GM18519 (cell line): ENCODE measurements around the gene TFF3.

Experiments used
- ATAC-seq: cut with Tn5 transposase; IDR thresholded peaks from one replicate; pipeline ENCODE4 v1.9.1; 2021; ENCODE audit warnings: mild to moderate bottlenecking, moderate library complexity; ENCODE audit not compliant: unreplicated experiment, low FRiP score

Gene TFF3

DNA sequence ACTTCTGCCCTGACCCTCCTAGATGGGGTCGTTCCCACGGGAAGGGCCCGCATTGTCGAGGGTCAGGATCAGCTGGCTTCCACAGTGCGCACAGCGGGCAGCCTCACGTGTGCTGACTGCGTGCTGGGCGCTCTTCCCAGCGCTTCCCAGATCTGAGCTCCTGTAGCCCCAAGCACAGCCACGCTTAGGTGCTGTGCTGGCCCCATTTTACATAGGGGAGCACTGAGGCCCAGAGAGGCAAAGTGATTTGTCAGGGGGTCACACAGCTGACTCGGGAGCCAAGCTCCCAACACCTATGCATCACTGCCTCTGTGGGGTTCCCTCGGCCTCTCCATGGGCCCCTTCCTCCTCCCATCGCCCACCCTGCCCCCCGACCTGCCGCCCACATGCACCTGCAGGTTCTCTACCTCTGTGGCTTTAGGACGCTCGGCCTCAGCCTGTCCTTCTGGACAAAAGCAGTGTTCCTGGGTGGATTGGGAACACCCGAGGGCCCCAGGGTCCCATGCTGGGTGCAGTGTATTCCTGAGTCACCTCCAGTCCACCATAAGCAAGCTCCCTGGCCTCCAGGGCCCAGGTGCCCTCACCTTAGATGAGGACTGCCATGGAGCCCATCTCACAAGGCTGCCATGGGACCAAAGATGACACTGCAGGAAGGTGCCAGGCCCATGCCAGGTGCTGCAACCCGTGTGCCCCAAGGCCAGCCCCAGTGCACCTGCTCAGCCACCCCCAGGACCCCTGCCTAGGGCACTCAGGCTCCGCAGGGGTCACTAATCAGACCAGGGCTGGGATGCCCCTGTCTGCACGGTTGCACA is 23.3 kb downstream of the TFF3 start:
- ATAC-seq, result no peak

DNA sequence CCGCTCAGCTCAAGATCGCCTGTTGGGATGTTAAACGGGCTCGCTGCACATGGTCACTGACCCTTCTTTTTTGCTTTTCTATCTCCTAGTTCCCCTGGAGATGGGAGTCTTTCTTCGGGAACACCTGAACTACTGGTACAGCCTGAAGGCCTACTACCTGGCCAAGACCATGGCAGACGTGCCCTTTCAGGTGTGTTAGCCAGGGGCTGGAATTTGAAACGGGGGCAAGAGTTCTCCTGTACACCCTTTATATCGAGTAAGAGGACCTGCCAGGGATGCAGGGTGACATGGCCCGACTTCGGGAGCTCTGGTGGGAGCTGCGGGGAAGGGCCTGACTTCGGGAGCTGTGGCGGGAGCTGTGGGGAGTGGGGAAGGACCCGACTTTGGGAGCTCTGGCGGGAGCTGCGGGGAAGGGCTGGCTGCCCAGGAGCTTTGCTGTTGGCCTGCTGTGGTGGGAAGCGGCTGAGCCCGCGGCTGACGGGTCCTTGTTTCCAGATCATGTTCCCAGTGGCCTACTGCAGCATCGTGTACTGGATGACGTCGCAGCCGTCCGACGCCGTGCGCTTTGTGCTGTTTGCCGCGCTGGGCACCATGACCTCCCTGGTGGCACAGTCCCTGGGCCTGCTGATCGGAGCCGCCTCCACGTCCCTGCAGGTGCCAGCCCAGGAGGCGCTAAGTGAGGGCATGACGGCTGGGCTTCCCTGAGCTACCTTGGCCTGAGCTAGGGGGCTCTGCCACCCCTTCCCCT is 24.0 kb downstream of the TFF3 start:
- ATAC-seq, result no peak

DNA sequence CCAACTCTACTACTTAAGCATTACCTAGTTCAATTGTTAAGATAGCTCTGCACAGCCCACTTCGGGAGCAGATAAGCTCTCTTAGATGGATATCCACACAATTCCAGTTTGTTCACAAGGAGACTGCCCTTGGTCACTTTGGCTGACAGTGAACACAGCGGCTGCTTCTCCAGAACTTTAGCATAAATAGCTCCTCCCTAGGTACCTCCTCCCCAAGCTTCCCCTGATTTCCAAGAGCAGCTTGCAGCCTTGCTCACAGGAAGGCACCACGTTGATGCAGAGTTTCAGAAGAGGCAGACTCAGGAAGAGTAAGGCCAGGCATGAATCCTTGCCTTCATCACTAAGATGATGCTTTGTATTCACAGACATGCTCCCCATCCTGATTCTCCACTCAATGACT is 24.7 kb downstream of the TFF3 start:
- no peak for ATAC-seq

DNA sequence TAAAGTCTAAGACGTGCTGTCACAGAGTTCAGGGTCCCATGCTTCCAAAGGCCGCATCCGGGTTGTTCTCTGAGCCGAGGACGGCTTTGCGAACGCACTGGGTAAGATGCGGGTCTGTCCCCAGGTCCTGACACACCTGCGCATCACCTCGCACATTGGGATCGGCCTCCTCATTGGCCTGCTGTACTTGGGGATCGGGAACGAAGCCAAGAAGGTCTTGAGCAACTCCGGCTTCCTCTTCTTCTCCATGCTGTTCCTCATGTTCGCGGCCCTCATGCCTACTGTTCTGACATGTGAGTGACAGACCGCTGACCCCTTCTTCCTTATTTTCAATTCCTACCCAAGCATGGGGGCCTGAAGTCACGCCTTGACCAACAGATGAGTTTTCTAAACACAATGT is 25.3 kb downstream of the TFF3 start:
- no peak for ATAC-seq

DNA sequence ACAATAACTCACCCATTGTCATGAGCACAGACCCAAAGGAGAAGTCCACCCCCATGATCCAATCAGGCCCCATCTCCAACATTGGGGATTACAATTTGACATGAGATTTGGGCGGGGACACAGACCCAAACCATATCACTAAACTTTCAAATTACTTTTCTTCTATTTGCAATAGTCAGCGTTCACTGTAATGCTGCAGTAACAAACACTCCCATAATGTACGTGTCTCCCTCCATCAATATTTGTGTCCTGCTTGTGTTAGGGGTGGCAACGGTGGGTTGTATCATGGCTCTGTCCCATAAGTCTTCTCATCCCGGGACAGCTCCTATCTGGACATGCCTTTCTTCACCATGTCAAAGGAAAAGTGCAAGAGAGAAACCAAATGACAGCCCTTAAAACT is 26.2 kb downstream of the TFF3 start:
- ATAC-seq, result no peak

GRCh38 chr21:42287193-42288083 is 27.8 kb downstream of the TFF3 start:
- no peak for ATAC-seq

GRCh38 chr21:42286416-42286815 is 28.8 kb downstream of the TFF3 start:
- ATAC-seq, result no peak

DNA sequence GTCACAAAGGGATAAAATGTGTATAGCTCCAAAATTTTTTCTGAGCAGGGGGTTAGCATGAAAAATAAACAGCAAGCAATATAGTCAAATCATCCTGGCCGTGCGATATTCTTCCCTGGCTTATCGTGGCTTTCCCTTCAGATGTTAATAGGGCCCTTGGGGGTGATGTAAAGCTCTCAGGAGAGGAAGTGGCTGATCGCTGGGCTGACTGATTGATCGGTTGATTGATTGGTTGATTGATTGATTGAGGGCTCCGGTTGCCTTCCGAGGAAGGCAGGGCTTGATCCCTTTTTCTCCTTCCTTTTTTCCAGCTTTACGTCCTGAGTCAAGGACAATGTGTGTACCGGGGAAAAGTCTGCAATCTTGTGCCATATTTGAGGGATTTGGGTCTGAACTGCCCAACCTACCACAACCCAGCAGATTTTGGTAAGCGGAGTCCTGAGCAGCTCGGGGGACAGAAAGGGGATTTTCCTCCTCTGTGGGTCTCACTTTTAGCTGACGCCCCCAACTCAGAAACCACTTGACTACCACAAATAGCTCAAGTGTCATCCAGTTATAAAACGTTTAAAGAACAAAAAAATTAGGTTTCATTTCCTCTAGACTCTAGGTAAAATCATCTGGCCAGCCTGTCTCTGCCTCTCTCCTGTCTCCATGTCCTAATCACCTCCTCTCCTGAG is 29.5 kb downstream of the TFF3 start:
- no peak for ATAC-seq

GRCh38 chr21:42282715-42283114 is 32.5 kb downstream of the TFF3 start:
- ATAC-seq, result no peak

DNA sequence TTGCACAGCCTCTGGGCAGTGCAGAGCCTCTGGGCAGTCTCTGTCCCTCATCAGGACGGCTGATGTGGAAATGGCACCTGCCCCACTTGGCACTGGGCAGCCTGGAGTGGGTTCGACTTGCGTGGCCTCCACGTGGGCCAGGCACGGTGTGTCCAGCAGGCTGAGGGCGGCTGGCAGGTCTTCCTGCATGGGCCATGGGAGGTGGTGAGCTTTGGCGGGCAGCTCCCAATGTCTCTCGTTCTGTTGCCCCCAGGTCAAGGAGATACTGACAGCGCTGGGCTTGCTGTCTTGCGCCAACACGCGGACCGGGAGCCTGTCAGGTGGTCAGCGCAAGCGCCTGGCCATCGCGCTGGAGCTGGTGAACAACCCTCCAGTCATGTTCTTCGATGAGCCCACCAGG is 33.2 kb downstream of the TFF3 start:
- no peak for ATAC-seq

DNA sequence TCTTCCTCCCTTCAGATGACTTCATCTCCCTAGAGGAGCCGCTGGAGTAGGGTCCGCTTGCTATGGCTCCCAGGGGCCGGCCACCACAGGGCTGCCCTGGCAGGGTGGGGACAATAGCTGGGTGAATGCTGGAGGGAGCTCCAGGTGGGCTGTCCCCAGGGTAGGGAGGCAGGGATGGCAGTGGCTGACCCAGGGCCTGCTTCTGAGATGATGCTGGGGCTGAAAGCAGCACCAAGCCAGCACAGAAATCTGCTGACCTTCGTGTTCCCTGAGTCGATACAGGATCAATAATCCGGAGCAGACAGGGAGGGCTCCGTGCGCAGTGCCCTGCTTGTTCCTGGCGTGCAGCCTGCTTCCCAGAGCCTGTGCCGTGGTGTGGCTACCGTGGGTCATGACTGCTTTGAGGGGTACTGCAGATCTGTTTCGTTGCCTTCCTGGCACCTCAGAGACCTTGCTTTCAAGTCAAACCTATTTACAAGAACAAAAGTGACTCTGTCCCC is 34.0 kb downstream of the TFF3 start:
- no peak for ATAC-seq

GRCh38 chr21:42280356-42281180 is 34.6 kb downstream of the TFF3 start:
- ATAC-seq, result no peak

GRCh38 chr21:42279888-42280287 is 35.3 kb downstream of the TFF3 start:
- ATAC-seq, result no peak

DNA sequence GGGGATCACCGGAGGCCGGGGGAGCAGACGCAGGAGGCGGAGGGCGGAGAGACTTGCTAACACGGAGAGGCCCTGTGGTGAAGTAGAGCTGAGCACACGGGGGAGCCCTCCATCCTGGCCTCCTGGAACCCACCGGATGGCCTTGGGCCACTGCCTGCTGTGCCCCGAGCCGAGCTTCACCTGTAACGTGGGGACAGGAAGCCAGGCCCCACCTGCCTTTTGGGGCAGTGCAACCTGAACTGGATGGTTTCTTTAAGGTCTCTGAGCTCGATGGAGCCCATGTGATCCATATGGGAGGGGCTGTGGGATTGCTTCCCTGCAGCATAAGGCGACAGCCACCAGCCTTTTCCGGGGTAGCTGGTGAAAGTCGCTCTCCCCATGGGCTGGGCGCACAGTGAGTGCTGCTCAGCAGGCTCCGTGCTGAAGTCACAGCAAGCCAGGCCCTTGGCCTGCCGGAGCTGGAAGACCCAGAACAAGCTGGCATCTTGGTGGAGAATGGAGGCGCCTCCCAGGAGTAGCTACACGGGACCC is 35.8 kb downstream of the TFF3 start:
- ATAC-seq, result no peak

DNA sequence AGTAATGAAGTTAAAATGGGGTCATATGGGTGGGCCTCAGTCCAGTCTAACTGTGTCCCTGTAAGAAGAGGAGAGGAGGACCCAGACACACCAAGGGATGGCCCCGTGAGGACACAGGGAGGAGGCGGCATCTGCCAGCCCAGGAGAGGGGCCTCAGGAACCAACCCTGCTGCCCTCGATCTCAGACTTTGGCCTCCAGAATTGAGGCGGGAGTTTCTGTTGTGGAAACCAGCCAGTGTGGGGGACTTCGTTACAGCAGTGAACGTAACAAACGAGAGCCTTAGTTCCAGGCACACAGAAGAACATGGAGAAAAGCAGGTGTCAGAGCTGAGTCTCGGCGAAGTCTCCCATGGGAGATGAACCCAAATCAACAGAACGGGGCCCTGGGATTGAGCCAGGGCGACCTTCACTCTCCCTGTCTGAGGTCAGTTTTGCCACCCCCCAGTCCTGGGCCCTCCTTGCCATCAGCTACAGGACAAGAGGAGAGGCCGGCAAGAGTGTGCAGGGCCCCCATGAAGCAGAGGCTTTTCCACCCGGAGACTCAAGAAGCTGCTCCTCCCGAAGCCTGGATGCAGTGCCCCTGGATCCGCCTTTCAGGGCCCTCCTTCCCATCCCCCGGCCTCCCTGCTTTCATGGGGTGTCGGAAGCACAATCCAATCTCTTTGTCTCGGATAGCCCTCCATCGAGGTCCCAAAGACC is 36.6 kb downstream of the TFF3 start:
- ATAC-seq, result no peak

GRCh38 chr21:42277593-42277992 is 37.6 kb downstream of the TFF3 start:
- ATAC-seq, result no peak

DNA sequence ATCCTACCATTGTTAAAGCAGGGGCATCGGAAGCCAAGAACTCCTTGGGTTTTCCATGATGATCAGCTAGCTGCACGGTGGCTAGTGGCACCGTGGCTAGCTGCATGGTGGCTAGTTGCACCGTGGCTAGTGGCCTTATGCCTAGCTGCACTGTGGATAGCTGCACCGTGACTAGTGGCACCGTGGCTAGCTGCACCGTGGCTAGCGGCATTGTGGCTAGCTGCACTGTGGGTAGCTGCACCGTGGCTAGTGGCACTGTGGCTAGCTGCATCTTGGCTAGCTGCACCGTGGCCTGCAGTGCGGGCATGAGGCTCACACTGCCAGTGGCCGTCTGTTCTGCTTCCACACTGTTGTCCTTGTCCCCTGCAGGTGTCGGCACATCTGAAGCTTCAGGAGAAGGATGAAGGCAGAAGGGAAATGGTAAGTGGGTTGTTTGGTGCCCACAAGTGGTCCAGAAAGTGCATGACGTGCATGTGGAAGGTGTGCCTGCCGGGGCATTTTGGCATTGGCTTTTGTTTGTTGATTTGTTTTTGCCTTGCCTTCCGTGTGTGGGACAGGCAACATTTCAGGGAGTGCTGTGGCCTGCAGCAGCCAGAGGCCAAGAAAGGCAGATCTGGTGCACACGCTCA is 38.6 kb downstream of the TFF3 start:
- no peak for ATAC-seq

GRCh38 chr21:42276076-42276475 is 39.1 kb downstream of the TFF3 start:
- ATAC-seq, result no peak
